ENCODE data around the gene ITGA1.

Gene ITGA1

DNA sequence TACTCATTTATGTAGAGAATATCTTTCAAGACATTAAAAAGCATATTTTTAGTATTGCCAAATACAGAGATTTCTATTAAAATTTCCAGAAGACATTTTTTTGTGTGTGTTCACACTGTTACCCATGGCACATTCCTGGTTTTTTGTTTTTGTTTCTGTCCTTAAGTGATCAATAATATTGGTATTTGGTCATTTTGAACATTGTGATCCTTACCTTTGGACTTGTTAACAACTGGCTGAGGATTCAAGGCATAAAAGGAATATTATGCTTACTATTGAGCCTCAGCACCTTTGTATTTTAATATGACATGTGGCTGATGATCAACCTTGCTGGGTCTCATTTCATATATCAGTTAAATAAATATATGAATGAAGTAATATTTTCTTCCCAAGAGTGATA lies 41.9 kb downstream of the ITGA1 start (continued):
- TF ChIP-seq ZNF248 (tag by site-specific recombination; IDR thresholded peaks at IDR 0.05) (no peak), SCRT1 (tag by site-specific recombination; IDR thresholded peaks at IDR 0.05; ENCODE audit: borderline replicate concordance) (no peak), KLF1 (tag by site-specific recombination; IDR thresholded peaks at IDR 0.05) (no peak), ZBTB48 (tag by site-specific recombination; IDR thresholded peaks at IDR 0.05) (no peak)

GRCh38 chr5:52830650-52831049 lies 42.9 kb downstream of the ITGA1 start:
- H3K9me3 ChIP-seq (ENCODE audit: control insufficient read depth, insufficient read depth, low read depth, low read length) = no peaks in the 10 kb centered on the region
- H3K4me3 ChIP-seq (ENCODE audit: low read depth, low read length) = no peak overlapping the region
- POLR2A ChIA-PET = no interaction called here
- TF ChIP-seq, protein P1, sequence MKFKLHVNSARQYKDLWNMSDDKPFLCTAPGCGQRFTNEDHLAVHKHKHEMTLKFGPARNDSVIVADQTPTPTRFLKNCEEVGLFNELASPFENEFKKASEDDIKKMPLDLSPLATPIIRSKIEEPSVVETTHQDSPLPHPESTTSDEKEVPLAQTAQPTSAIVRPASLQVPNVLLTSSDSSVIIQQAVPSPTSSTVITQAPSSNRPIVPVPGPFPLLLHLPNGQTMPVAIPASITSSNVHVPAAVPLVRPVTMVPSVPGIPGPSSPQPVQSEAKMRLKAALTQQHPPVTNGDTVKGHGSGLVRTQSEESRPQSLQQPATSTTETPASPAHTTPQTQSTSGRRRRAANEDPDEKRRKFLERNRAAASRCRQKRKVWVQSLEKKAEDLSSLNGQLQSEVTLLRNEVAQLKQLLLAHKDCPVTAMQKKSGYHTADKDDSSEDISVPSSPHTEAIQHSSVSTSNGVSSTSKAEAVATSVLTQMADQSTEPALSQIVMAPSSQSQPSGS (tag by site-specific recombination; IDR thresholded peaks at IDR 0.05; ENCODE audit: low read depth) = peak; percentile 65; the same call in 1 of the 2 replicates
- TF ChIP-seq PRDM1 (tag by site-specific recombination; IDR thresholded peaks at IDR 0.05) (peak; percentile 52; the same call in 1 of the 2 replicates), ZNF274 (IDR thresholded peaks at IDR 0.05; ENCODE audit: low read length) (no peak), ZNF274 (tag by site-specific recombination; IDR thresholded peaks at IDR 0.05; ENCODE audit: borderline replicate concordance) (no peak), HIC1 (tag by site-specific recombination; IDR thresholded peaks at IDR 0.05) (no peak)
- no peaks in the 10 kb centered on the region for H3K4me1 ChIP-seq (ENCODE audit: control insufficient read depth, insufficient read depth, low read length)
- CTCF ChIA-PET = no interaction called here
- H3K27ac ChIP-seq (ENCODE audit: extremely low read depth, low read depth, low read length) = no peak overlapping the region
- H3K36me3 ChIP-seq (ENCODE audit: control insufficient read depth in 2 of 2, insufficient read depth in 1 of 2, low read length in 2 of 2) = no peaks in the 10 kb centered on the region

GRCh38 chr5:52831786-52832511 lies 44.2 kb downstream of the ITGA1 start:
- no peak overlapping the region for H3K27ac ChIP-seq (ENCODE audit: extremely low read depth, low read depth, low read length)
- no peak overlapping the region for H3K4me3 ChIP-seq (ENCODE audit: low read depth, low read length)
- H3K36me3 ChIP-seq (ENCODE audit: control insufficient read depth in 2 of 2, insufficient read depth in 1 of 2, low read length in 2 of 2) = no peaks in the 10 kb centered on the region
- POLR2A ChIA-PET = no interaction called here
- CTCF ChIA-PET = interaction anchor here (0.6 to 0.9 kb wide), 2 partner anchors 16 to 84 kb away, joined by 3 read pairs; no protein-coding TSS in a partner anchor
- H3K4me1 ChIP-seq (ENCODE audit: control insufficient read depth, insufficient read depth, low read length) = peaks cover 2% of the 10 kb centered on the region; the same call in 1 of the 2 replicates
- H3K9me3 ChIP-seq (ENCODE audit: control insufficient read depth, insufficient read depth, low read depth, low read length) = no peaks in the 10 kb centered on the region
- TF ChIP-seq ZNF513 (tag by site-specific recombination; IDR thresholded peaks at IDR 0.05) (no peak), ZBTB10 (tag by site-specific recombination; IDR thresholded peaks at IDR 0.05) (no peak), KLF7 (tag by site-specific recombination; IDR thresholded peaks at IDR 0.05; ENCODE audit: borderline replicate concordance) (no peak), TRIM28 (IDR thresholded peaks at IDR 0.05; ENCODE audit: borderline replicate concordance, low read length) (no peak), ZBTB6 (tag by site-specific recombination; IDR thresholded peaks at IDR 0.05) (no peak), ZSCAN4 (tag by site-specific recombination; IDR thresholded peaks at IDR 0.05) (no peak), ZNF692 (tag by site-specific recombination; IDR thresholded peaks at IDR 0.05) (no peak), GLIS2 (tag by site-specific recombination; IDR thresholded peaks at IDR 0.05) (no peak)
- TF ChIP-seq, protein P2, sequence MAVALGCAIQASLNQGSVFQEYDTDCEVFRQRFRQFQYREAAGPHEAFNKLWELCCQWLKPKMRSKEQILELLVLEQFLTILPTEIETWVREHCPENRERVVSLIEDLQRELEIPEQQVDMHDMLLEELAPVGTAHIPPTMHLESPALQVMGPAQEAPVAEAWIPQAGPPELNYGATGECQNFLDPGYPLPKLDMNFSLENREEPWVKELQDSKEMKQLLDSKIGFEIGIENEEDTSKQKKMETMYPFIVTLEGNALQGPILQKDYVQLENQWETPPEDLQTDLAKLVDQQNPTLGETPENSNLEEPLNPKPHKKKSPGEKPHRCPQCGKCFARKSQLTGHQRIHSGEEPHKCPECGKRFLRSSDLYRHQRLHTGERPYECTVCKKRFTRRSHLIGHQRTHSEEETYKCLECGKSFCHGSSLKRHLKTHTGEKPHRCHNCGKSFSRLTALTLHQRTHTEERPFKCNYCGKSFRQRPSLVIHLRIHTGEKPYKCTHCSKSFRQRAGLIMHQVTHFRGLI (tag by site-specific recombination; IDR thresholded peaks at IDR 0.05) = no peak
